SK-N-SH (cell line): Measurements from ENCODE around the gene HBEGF. TPM values are rescaled to one million over a fixed set of nuclear protein-coding genes. Genes with fewer than 3 reads are reported as not detected.
A peak's percentile ranks its signal among the peaks of the same experiment; 100 is the strongest.

Experiments
- CTCF ChIA-PET: fragments of 300-600, 350-600 bp; formaldehyde crosslinking; extraction: SDS; loops from one replicate; lab custom pipeline; 2021; lab: Yijun Ruan, JAX
- POLR2A ChIA-PET: fragments of 350-600 bp; sonication (Branson Sonifier 250); formaldehyde crosslinking; extraction: SDS; loops from one replicate; lab custom pipeline; 2020; ENCODE audit warnings: antibody characterized with exemption, inconsistent platforms; lab: Yijun Ruan, JAX
- DNase-seq: peaks from one replicate; pipeline ENCODE4 v3.0.0; 2012
- H2AFZ ChIP-seq: fragments of 200-600 bp; sonication (generic); 2 replicates; pipeline ENCODE4 v1.8.1; 2016; ENCODE audit warnings: antibody characterized with exemption, mild to moderate bottlenecking, low read depth
- H3F3A ChIP-seq: fragments of 200-600 bp; sonication (generic); replicated peaks from 2 replicates; pipeline ENCODE3; 2016; ENCODE audit warnings: antibody characterized with exemption, mild to moderate bottlenecking; ENCODE audit not compliant: insufficient read depth
- H3K27ac ChIP-seq, 2 experiments: fragments of 200-500 bp in 1 of 2; fragments of 200-600 bp in 1 of 2; sonication (Bioruptor generic) in 1 of 2; sonication (generic), shearing (Covaris generic) in 1 of 2; 2 replicates each; pipeline versions ENCODE4 v1.5.1 to v1.6.1; 2014 to 2016; ENCODE audit warnings: low read depth in 2 of 2, inconsistent platforms in 1 of 2, low read length in 1 of 2, mild to moderate bottlenecking in 1 of 2, mixed read lengths in 1 of 2
- H3K27me3 ChIP-seq: fragments of 200-600 bp; sonication (generic), shearing (Covaris generic); 2 replicates; pipeline ENCODE4 v1.6.1; 2016; ENCODE audit warnings: mixed run types; ENCODE audit not compliant: insufficient read depth
- H3K36me3 ChIP-seq, 2 experiments: fragments of 200-500 bp in 1 of 2; fragments of 200-600 bp in 1 of 2; sonication (Bioruptor generic) in 1 of 2; sonication (generic) in 1 of 2; replicated peaks in 1 of 2; 2 replicates each; pipeline versions ENCODE3 to v1.5.1; 2014 to 2016; ENCODE audit warnings: low read length in 1 of 2, mild to moderate bottlenecking in 1 of 2; ENCODE audit not compliant: insufficient read depth in 2 of 2, control insufficient read depth in 1 of 2
- H3K4me1 ChIP-seq, 2 experiments: fragments of 200-500 bp in 1 of 2; fragments of 200-600 bp in 1 of 2; sonication (Bioruptor generic) in 1 of 2; sonication (generic), shearing (Covaris generic) in 1 of 2; 2 replicates each; pipeline versions ENCODE4 v1.5.1 to v1.6.1; 2014 to 2016; ENCODE audit warnings: low read depth in 1 of 2, low read length in 1 of 2, mixed run types in 1 of 2; ENCODE audit not compliant: insufficient read depth in 2 of 2, control insufficient read depth in 1 of 2
- H3K4me2 ChIP-seq: fragments of 200-600 bp; sonication (generic), shearing (Covaris generic); 2 replicates; pipeline ENCODE4 v1.6.1; 2017; ENCODE audit warnings: mixed run types
- H3K4me3 ChIP-seq, 2 experiments: fragments of 200-500 bp in 1 of 2; fragments of 200-600 bp in 1 of 2; sonication (Bioruptor generic) in 1 of 2; sonication (generic), shearing (Covaris generic) in 1 of 2; 2 replicates each; pipeline versions ENCODE4 v1.5.1 to v1.8.1; 2014 to 2016; ENCODE audit warnings: low read depth in 2 of 2, inconsistent platforms in 1 of 2, low read length in 1 of 2, mild to moderate bottlenecking in 1 of 2, mixed read lengths in 1 of 2, moderate library complexity in 1 of 2
- H3K79me2 ChIP-seq: fragments of 200-600 bp; sonication (generic); 2 replicates; pipeline ENCODE4 v1.8.1; 2017; ENCODE audit warnings: mild to moderate bottlenecking; ENCODE audit not compliant: insufficient read depth
- H3K9ac ChIP-seq: fragments of 200-600 bp; sonication (generic); 2 replicates; pipeline ENCODE4 v1.6.1; 2017; ENCODE audit warnings: mixed run types
- H3K9me2 ChIP-seq: fragments of 200-600 bp; sonication (generic); 2 replicates; pipeline ENCODE4 v1.6.1; 2017; ENCODE audit warnings: mixed run types
- H3K9me3 ChIP-seq: fragments of 200-600 bp; sonication (generic); 2 replicates; pipeline ENCODE4 v1.6.1; 2017; ENCODE audit warnings: mixed run types, mild to moderate bottlenecking, moderate library complexity
- H4K20me1 ChIP-seq: fragments of 200-600 bp; sonication (generic); 2 replicates; pipeline ENCODE4 v1.6.1; 2017; ENCODE audit warnings: mild to moderate bottlenecking, mixed run types; ENCODE audit not compliant: insufficient read depth
- CHD2 ChIP-seq: fragments of 150-350 bp; IDR thresholded peaks from 2 replicates; pipeline ENCODE4 v1.6.1; 2018; ENCODE audit warnings: low read length; ENCODE audit not compliant: partially characterized antibody
- CTCF ChIP-seq: fragments of 200-600 bp; sonication (generic); IDR thresholded peaks from 2 replicates; pipeline ENCODE4 v1.6.1; 2017; ENCODE audit warnings: antibody characterized with exemption, mild to moderate bottlenecking, moderate library complexity
- FOSL2 ChIP-seq: IDR thresholded peaks from 2 replicates; pipeline ENCODE4 v1.4.0; 2012; ENCODE audit warnings: low read depth, mild to moderate bottlenecking, moderate library complexity, borderline replicate concordance
- FOXJ3 ChIP-seq: sonication (generic); formaldehyde crosslinking; IDR thresholded peaks from 2 replicates; pipeline ENCODE4 v1.5.1; 2020; ENCODE audit warnings: mild to moderate bottlenecking, missing genetic modification reagents
- GABPA ChIP-seq: IDR thresholded peaks from 2 replicates; pipeline ENCODE4 v1.4.0; 2012; ENCODE audit warnings: low read depth, mild to moderate bottlenecking
- MAX ChIP-seq: IDR thresholded peaks from 2 replicates; pipeline ENCODE4 v1.4.0; 2012; ENCODE audit warnings: low read depth
- MXI1 ChIP-seq: IDR thresholded peaks from 2 replicates; pipeline ENCODE4 v1.6.1; 2012; ENCODE audit warnings: mild to moderate bottlenecking, low read depth, low read length, improper control_type of control experiment
- NFIC ChIP-seq: IDR thresholded peaks from 2 replicates; pipeline ENCODE4 v1.4.0; 2012; ENCODE audit warnings: borderline replicate concordance
- NRF1 ChIP-seq: IDR thresholded peaks from 2 replicates; pipeline ENCODE4 v1.6.1; 2012; ENCODE audit warnings: low read depth, mild to moderate bottlenecking, low read length
- RCOR1 ChIP-seq: fragments of 150-350 bp; IDR thresholded peaks from 2 replicates; pipeline ENCODE4 v1.6.1; 2017; ENCODE audit warnings: antibody characterized with exemption, low read length
- SMC3 ChIP-seq: IDR thresholded peaks from 2 replicates; pipeline ENCODE4 v1.6.1; 2012; ENCODE audit warnings: low read depth, low read length, improper control_type of control experiment
- USF1 ChIP-seq: IDR thresholded peaks from 2 replicates; pipeline ENCODE4 v1.4.0; 2012; ENCODE audit warnings: low read depth, borderline replicate concordance
- USF2 ChIP-seq: fragments of 150-350 bp; IDR thresholded peaks from 2 replicates; pipeline ENCODE4 v1.6.1; 2017; ENCODE audit warnings: antibody characterized with exemption, low read length, low read depth, borderline replicate concordance
- YY1 ChIP-seq: IDR thresholded peaks from 2 replicates; pipeline ENCODE4 v1.4.0; 2012; ENCODE audit warnings: low read depth, mild to moderate bottlenecking
- ZBTB33 ChIP-seq: IDR thresholded peaks from 2 replicates; pipeline ENCODE4 v1.4.0; 2012; ENCODE audit warnings: low read depth, borderline replicate concordance
- WGBS: methylation state at CpG from one replicate; pipeline ENCODE4 v1.1.6; 2017; ENCODE audit warnings: low lambda C conversion rate; 5-methylcytosine and 5-hydroxymethylcytosine counted together
- polyA plus RNA-seq, 3 experiments: library from polyadenylated mRNA; depleted of rRNA; stranded (reverse); fragments of >200 nt; gene quantifications; 2 replicates each; pipeline ENCODE4 v1.2.3, GENCODE V29; 2012

Gene HBEGF
- polyA plus RNA-seq, 1 of the 3 experiments (the other 2 are of a cell fraction): 59.8 TPM

GRCh38 chr5:140358738-140359310 is 12.4 kb upstream of the HBEGF start:
- peaks cover 4% of the 10 kb centered on the region for H3F3A ChIP-seq
- H3K9me3 ChIP-seq: no peaks in the 10 kb centered on the region
- ChIA-PET CTCF (interaction anchor here (0.7 to 4.8 kb wide), 18 partner anchors 9 to 363 kb away, joined by 3 to 62 read pairs (median 4); partner anchors contain the start of genes CYSTM1 and HBEGF), POLR2A (interaction anchor here (0.7 to 1.0 kb wide), 2 partner anchors 12 to 115 kb away, joined by 3 read pairs; partner anchors contain the start of gene HBEGF)
- H3K9me2 ChIP-seq: no peaks in the 10 kb centered on the region
- H3K79me2 ChIP-seq: no peaks in the 10 kb centered on the region
- no peaks in the 10 kb centered on the region for H4K20me1 ChIP-seq
- no peak overlapping the region for H3K27ac ChIP-seq
- H3K27me3 ChIP-seq: no peaks in the 10 kb centered on the region
- no peak overlapping the region for H3K9ac ChIP-seq
- H3K36me3 ChIP-seq: no peaks in the 10 kb centered on the region
- no peak overlapping the region; a peak in 1 of 4 replicates for H3K4me3 ChIP-seq
- H2AFZ ChIP-seq: no peak overlapping the region
- TF ChIP-seq USF2 (no peak), MXI1 (no peak), CHD2 (no peak), CTCF (peak; percentile 65), FOSL2 (no peak)
- H3K4me1 ChIP-seq: peaks cover 0 to 6% of the 10 kb centered on the region in 2 experiments; a peak in 1 of 4 replicates
- DNase-seq: peak; percentile 50
- no peak overlapping the region for H3K4me2 ChIP-seq
- 98% methylated on average over 4 of the region's 4 CpGs for WGBS

GRCh38 chr5:140357726-140358093 is 11.3 kb upstream of the HBEGF start:
- Histone ChIP-seq H3K9ac (no peak overlapping the region), H3K27ac (no peak overlapping the region), H3K9me2 (no peaks in the 10 kb centered on the region), H4K20me1 (no peaks in the 10 kb centered on the region), H3K27me3 (no peaks in the 10 kb centered on the region), H2AFZ (peak overlapping the region; percentile 82), H3K36me3 (no peaks in the 10 kb centered on the region), H3K79me2 (no peaks in the 10 kb centered on the region), H3F3A (peaks cover 4% of the 10 kb centered on the region), H3K9me3 (no peaks in the 10 kb centered on the region), H3K4me3 (peak overlapping the region in 1 of 2 experiments; percentile 9; a peak in 2 of 4 replicates), H3K4me1 (peaks cover 0 to 4% of the 10 kb centered on the region in 2 experiments; a peak in 1 of 4 replicates), H3K4me2 (0 out of 2 replicates have a peak overlapping the region, but pooled peaks have one; percentile 13)
- ChIA-PET CTCF (interaction anchor here (1.2 to 4.8 kb wide), 3 partner anchors 15 to 118 kb away, joined by 7 to 62 read pairs (median 10); no protein-coding TSS in a partner anchor), POLR2A (no interaction called here)
- peak; percentile 92 for DNase-seq
- under 1% methylated on average over 17 of the region's 18 CpGs for WGBS
- TF ChIP-seq GABPA: no peak
- TF ChIP-seq NRF1: no peak
- TF ChIP-seq CTCF: peak; percentile 91
- TF ChIP-seq MXI1: peak; percentile 46; the same call in 1 of the 2 replicates
- peak; percentile 77; the same call in 1 of the 2 replicates for TF ChIP-seq SMC3
- TF ChIP-seq MAX: peak; percentile 38; the same call in 1 of the 2 replicates
- peak; percentile 55; the same call in 1 of the 2 replicates for TF ChIP-seq RCOR1
- TF ChIP-seq FOXJ3 (CRISPR knock-in tag): no peak
- no peak for TF ChIP-seq NFIC
- no peak for TF ChIP-seq YY1
- no peak for TF ChIP-seq ZBTB33
- no peak for TF ChIP-seq USF1
- no peak for TF ChIP-seq USF2
